Upper lobe of right lung (tissue), 1 donor: ENCODE results near the gene SCAMP4. TPM values are rescaled to one million over a fixed set of nuclear protein-coding genes. Genes with fewer than 3 reads are reported as not detected.

Source experiments
- ATAC-seq: fragments of 200-7000 bp; cut with Tn5 transposase; one replicate; pipeline ENCODE4 v1.9.1; 2020; ENCODE audit warnings: mild to moderate bottlenecking, moderate library complexity
- DNase-seq: peaks from one replicate; pipeline ENCODE4 v3.0.0-alpha.2; 2020
- H3K27ac ChIP-seq: fragments of 200-600 bp; one replicate; pipeline ENCODE4 v1.8.0; 2022
- H3K27me3 ChIP-seq: fragments of 200-600 bp; one replicate; pipeline ENCODE4 v1.8.0; 2022; ENCODE audit warnings: mild to moderate bottlenecking
- H3K36me3 ChIP-seq: fragments of 200-600 bp; one replicate; pipeline ENCODE4 v1.8.0; 2022
- H3K4me1 ChIP-seq: fragments of 200-600 bp; one replicate; pipeline ENCODE4 v1.8.0; 2022
- H3K4me3 ChIP-seq: fragments of 200-600 bp; one replicate; pipeline ENCODE4 v1.8.0; 2022; ENCODE audit warnings: mild to moderate bottlenecking
- H3K9me3 ChIP-seq: fragments of 200-600 bp; one replicate; pipeline ENCODE4 v1.8.0; 2022
- intact Hi-C: fragments of 100-400 bp; cut with DNase I; formaldehyde crosslinking; loops from one replicate; pipeline ENCODE4 v1.11.0; 2022
- total RNA-seq: library from RNA; stranded (reverse); fragmentation: NEBNext Ultra II Directional; extraction: Animal tissue kit (Norgen Biotek cat#: 25700); gene quantifications from one replicate; pipeline ENCODE4 v1.2.1, GENCODE V29; 2021
- TF ChIP-seq, protein P1 (sequence below): fragments of 200-600 bp; IDR thresholded peaks from one replicate; pipeline ENCODE4 v1.8.0; 2022; ENCODE audit warnings: antibody characterized with exemption
- donor health status: DM: no; HTN: yes; CAD: no; lungs with severe emphysema.

Gene SCAMP4
- total RNA-seq, 1 donor from 2014 or later = 73.2 TPM

DNA sequence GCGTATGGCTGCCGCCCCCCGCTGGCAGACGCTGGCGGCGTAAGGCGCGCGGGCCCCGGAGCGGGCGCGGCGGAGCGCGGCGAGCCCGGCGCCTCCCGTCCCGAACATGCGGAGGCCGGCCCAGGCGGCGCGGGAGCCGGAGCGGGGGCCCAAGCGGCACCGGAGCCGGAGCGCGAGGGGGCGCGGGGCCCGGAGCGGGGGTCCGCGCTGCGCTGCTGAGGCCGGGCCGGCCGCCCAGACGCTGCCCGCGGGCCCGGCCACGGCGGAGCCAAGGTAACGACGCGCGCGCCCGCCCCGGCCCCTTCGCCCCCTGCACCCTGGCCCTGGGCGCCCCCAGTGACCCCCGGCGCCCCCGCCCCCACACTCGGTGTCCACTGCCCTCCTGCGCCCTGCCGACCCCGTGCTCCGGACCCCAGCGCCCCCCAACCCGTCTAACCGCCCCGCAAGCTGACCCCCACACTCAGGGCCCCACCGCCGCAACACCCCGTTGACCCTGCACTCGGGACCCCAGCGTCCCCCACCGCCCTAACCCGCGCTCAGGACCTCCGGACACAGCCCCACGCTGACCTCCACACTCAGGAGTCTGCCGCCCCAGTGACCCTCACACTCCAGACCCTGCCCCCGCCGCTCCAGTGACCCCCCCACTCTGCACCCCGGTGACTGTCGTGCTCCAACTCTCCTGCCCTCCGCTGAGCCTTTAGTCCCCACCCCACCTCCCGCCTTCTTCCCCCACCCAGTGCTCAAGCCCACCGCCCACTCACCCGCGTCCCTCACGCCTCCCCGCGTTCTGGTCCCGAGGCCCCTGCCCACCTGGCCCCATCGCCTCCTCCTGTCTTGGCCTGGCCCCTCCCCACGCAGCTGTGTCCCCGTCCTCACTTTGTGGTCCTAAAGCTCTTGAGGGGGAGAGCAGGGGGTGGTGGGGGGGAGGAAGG, 36.2 kb downstream of the SCAMP4 start, which contains the start of gene CSNK1G2:
Gene CSNK1G2 (plus strand): TSS at position 27 of the 932 bp plus-strand sequence. CDS start 28,601 bp downstream, outside the sequence.
- no peak for ATAC-seq
- Histone ChIP-seq H3K4me1 (peaks cover 36% of the 10 kb centered on the region), H3K27me3 (no peaks in the 10 kb centered on the region), H3K9me3 (no peaks in the 10 kb centered on the region), H3K4me3 (peak within 1 kb of the TSS; percentile 64), H3K27ac (peak within 1 kb of the TSS; percentile 98), H3K36me3 (no peaks in the 10 kb centered on the region)
- DNase-seq = peak; percentile 78
- intact Hi-C loops = no loop called here
- TF ChIP-seq, protein P1, sequence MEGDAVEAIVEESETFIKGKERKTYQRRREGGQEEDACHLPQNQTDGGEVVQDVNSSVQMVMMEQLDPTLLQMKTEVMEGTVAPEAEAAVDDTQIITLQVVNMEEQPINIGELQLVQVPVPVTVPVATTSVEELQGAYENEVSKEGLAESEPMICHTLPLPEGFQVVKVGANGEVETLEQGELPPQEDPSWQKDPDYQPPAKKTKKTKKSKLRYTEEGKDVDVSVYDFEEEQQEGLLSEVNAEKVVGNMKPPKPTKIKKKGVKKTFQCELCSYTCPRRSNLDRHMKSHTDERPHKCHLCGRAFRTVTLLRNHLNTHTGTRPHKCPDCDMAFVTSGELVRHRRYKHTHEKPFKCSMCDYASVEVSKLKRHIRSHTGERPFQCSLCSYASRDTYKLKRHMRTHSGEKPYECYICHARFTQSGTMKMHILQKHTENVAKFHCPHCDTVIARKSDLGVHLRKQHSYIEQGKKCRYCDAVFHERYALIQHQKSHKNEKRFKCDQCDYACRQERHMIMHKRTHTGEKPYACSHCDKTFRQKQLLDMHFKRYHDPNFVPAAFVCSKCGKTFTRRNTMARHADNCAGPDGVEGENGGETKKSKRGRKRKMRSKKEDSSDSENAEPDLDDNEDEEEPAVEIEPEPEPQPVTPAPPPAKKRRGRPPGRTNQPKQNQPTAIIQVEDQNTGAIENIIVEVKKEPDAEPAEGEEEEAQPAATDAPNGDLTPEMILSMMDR = no peak

DNA sequence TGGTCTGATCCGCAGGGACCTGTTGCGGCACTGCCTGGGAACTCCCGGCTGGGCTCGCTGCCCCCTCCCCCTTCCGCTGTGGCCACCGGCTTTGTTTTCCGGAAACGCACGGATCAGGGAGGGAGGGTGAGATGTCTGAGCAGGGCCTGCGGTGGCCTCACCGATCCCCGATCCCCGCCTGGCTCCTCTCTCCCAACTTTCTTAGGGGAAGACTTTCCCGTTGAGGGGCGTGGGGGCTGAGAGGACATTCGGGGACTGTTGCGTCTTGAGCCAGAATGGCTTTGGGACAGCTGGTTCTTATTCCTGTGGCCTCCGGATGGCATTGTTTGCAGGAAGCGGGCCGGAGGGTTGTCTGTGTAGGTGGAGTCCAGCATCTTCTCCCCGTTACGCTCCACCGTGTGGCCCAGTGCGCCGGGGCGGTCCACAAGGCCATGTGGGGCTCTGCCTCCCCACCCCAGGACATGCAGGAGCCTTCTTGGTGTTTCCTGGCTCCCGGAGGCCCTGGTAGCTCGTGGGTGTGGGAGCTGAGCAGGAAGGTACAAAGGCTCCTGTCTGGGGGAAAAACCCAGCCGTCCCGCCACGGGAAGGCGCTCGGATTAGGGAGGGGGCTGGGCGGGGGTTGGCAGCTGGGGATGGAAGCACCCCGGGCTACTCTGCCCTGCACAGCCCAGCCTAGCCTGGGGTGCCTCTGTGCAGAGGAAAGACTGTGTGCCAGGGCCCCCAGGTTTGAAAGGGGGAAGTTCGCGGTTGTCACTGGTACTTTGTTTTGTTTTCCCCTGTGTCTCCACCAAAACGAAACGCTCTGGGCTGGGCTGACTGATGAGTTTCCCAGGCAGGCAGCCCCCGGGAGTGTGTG, 37.1 kb downstream of the SCAMP4 start:
- intact Hi-C loops = no loop called here
- DNase-seq (peak; percentile 88), ATAC-seq (peak; percentile 51)
- Histone ChIP-seq H3K36me3 (no peaks in the 10 kb centered on the region), H3K4me1 (peaks cover 36% of the 10 kb centered on the region), H3K27ac (peak overlapping the region; percentile 83), H3K9me3 (no peaks in the 10 kb centered on the region), H3K27me3 (no peaks in the 10 kb centered on the region), H3K4me3 (peak overlapping the region; percentile 64)
- TF ChIP-seq, protein P1 = no peak

DNA sequence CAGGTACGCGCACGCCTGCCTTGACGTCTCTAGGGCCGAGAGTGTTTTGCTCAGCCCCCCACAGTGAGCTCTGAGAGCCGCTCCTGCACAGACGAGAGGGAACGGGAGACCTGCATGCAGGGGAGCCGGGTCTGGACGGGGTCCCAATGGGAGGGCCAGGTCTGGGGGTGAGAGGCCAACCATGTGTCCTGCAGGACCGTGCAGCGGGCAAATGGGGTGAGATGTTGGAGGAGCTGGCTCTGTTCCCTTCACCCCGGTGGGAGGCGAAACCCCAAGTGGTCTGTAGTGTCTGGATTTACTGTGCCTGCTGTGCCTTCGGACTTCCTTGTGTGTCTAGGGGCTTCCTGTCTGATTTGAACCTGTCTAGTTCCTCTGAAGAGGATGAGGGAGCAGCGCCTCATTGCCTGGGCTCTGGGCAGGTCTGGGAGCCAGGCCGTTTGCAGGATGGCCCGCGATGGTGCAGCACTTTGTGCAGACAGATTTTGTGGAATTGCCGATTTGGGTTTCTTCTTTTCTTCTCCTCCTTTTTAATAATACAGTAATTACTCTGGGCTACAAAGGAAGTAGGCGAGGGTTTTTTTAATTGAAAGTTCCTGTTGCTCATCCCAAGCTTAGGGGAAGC, 37.8 kb downstream of the SCAMP4 start:
- Histone ChIP-seq H3K4me1 (peaks cover 36% of the 10 kb centered on the region), H3K27me3 (no peaks in the 10 kb centered on the region), H3K36me3 (no peaks in the 10 kb centered on the region), H3K4me3 (peak overlapping the region; percentile 64), H3K27ac (peak overlapping the region; percentile 83), H3K9me3 (no peaks in the 10 kb centered on the region)
- no peak for DNase-seq
- TF ChIP-seq, protein P1 = no peak
- intact Hi-C loops = no loop called here
- ATAC-seq = no peak

DNA sequence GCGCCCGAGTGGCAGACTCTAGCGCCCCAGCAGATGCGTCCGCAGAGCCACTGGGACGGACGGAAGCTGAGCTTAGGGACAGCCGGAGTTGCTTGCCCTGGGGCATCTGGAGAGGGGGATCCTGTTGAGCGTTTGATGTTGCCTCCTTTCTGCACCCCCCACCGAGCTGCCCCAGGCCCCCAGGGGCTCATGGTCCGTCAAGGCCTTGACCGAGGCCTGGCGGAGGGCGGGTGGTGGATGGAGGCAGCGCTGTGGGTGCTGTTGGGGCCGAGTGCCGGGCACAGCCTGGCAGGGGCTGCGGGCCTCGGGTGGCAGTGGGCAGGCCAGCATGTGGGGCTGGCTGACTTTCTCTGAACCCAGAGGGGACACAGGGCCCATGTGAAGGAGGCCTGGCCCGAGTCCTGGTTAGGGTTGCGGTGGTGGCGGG, 38.5 kb downstream of the SCAMP4 start:
- no peaks in the 10 kb centered on the region for H3K9me3 ChIP-seq
- H3K36me3 ChIP-seq = no peaks in the 10 kb centered on the region
- TF ChIP-seq, protein P1 = no peak
- H3K27me3 ChIP-seq = no peaks in the 10 kb centered on the region
- intact Hi-C loops = no loop called here
- H3K4me3 ChIP-seq = no peak overlapping the region
- no peak overlapping the region for H3K27ac ChIP-seq
- no peak for ATAC-seq
- DNase-seq = no peak
- H3K4me1 ChIP-seq = peaks cover 36% of the 10 kb centered on the region
